Sigmoid colon (tissue), 4 donors: Measurements from ENCODE around the gene RAP1B.

Source experiments
- CTCF ChIP-seq, 4 experiments: fragments of 450-650 bp in 3 of 4; fragments of 200-600 bp in 1 of 4; IDR thresholded peaks; one replicate each; pipeline ENCODE4 v1.5.1; 2016 to 2019; ENCODE audit warnings: antibody characterized with exemption in 4 of 4, mild to moderate bottlenecking in 3 of 4, moderate library complexity in 2 of 4
- EP300 ChIP-seq, 4 donors: sonication (generic); formaldehyde crosslinking; IDR thresholded peaks; one replicate each; pipeline ENCODE4 v1.6.1; 2017; ENCODE audit warnings: antibody characterized with exemption in 4 of 4
- POLR2A ChIP-seq, 2 donors: fragments of 450-650 bp; IDR thresholded peaks; one replicate each; pipeline ENCODE4 v1.6.1; 2016; ENCODE audit warnings: antibody characterized with exemption in 2 of 2, mild to moderate bottlenecking in 2 of 2, moderate library complexity in 2 of 2

GRCh38 chr12:68630050-68630449, 19.4 kb downstream of the RAP1B start:
- TF ChIP-seq CTCF (IDR thresholded peaks at IDR 0.05) (no peak), POLR2A (IDR thresholded peaks at IDR 0.05) (no peak), EP300 (IDR thresholded peaks at IDR 0.05) (no peak)
